GM12878 (cell line): ENCODE data around the gene FLYWCH2.

Experiments
- BCL11A ChIP-seq: IDR thresholded peaks from 2 replicates; pipeline ENCODE4 v1.6.1; 2011; ENCODE audit warnings: low read depth, low read length
- MTA3 ChIP-seq: IDR thresholded peaks from 2 replicates; pipeline ENCODE4 v1.6.1; 2012; ENCODE audit warnings: low read length, inconsistent platforms, borderline replicate concordance
- NR2C1 ChIP-seq: fragments of 450-650 bp; IDR thresholded peaks from 2 replicates; pipeline ENCODE4 v1.6.1; 2017; ENCODE audit warnings: antibody characterized with exemption, mild to moderate bottlenecking, moderate library complexity
- NRF1 ChIP-seq: conservative IDR thresholded peaks from 2 replicates; pipeline ENCODE4 v1.6.1; 2011; ENCODE audit warnings: mild to moderate bottlenecking, low read depth, low read length, improper control_type of control experiment
- POLR2A ChIP-seq: IDR thresholded peaks from 2 replicates; pipeline ENCODE4 v1.6.1; 2011; ENCODE audit warnings: low read depth, mild to moderate bottlenecking, low read length
- POLR2AphosphoS5 ChIP-seq: IDR thresholded peaks from 2 replicates; pipeline ENCODE4 v1.6.1; 2011; ENCODE audit warnings: mild to moderate bottlenecking, low read length, inconsistent platforms
- POU2F2 ChIP-seq: IDR thresholded peaks from 3 replicates; pipeline ENCODE4 v1.6.1; 2011; ENCODE audit warnings: low read depth, mild to moderate bottlenecking, low read length, borderline replicate concordance
- RCOR1 ChIP-seq: conservative IDR thresholded peaks from 2 replicates; pipeline ENCODE4 v1.6.1; 2012; ENCODE audit warnings: low read depth, low read length, improper control_type of control experiment
- TF ChIP-seq, protein P1 (sequence below): fragments of 450-650 bp; IDR thresholded peaks from 2 replicates; pipeline ENCODE4 v1.6.1; 2016; ENCODE audit warnings: mild to moderate bottlenecking, moderate library complexity, borderline replicate concordance
- TF ChIP-seq, protein P2 (sequence below), 3 experiments: IDR thresholded peaks in 2 of 3; conservative IDR thresholded peaks in 1 of 3; 2 replicates each; pipeline ENCODE4 v1.5.1; 2011; ENCODE audit warnings: low read depth in 3 of 3, low read length in 3 of 3, mild to moderate bottlenecking in 3 of 3, control low read depth in 2 of 3, moderate library complexity in 2 of 3, inconsistent platforms in 1 of 3, mixed read lengths in 1 of 3; ENCODE audit not compliant: control insufficient read depth in 2 of 3, insufficient read depth in 1 of 3; ENCODE audit errors: extremely low read depth in 1 of 3
- TF ChIP-seq, protein P3 (sequence below): fragments of 450-650 bp; IDR thresholded peaks from 2 replicates; pipeline ENCODE4 v1.6.1; 2017; ENCODE audit warnings: antibody characterized with exemption, mild to moderate bottlenecking, moderate library complexity

DNA sequence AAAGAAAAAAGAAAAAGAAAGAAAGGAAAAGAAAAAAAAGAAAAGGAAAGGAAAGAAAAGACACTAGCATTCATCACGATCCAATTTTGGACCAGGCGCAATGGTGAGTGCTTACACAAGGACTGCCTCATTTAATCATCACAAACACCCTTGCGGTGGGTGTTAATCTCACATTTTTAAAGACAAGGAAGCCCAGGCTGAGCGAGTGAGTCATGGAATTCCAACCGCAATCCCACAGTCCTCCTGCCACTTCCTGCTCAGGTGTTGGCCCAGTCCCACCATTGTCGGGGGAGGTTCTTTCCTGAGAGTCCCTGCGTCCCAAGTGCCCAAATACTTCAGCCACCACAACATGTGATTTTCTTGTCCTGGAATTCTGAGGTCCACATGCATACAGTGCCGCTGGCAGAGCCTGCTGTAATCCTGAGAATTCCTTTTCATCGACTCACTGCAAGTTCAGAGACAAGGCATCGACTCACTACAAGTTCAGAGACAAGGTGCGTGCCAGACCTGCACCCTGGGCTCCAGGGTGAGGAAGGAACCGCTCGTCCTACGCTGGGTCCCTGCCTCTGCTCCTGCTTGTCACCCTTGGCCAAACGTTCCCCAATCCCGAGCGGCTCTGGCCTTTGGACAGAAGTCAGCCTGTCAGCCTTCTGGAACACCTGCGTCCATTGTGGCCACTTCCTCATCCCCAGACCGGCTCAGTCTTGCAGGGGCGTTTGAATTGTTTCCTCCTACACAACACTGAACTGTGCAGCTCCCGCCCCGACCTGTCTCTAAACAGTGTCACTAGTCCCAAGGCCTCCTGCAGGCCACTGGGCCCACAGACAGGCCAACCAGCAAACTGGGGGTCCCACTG lies 47.1 kb upstream of the FLYWCH2 start:
- TF ChIP-seq RCOR1 (no peak), POU2F2 (no peak), POLR2A (no peak), POLR2AphosphoS5 (no peak), MTA3 (no peak), NRF1 (no peak), BCL11A (no peak), NR2C1 (no peak)
- TF ChIP-seq, protein P1, sequence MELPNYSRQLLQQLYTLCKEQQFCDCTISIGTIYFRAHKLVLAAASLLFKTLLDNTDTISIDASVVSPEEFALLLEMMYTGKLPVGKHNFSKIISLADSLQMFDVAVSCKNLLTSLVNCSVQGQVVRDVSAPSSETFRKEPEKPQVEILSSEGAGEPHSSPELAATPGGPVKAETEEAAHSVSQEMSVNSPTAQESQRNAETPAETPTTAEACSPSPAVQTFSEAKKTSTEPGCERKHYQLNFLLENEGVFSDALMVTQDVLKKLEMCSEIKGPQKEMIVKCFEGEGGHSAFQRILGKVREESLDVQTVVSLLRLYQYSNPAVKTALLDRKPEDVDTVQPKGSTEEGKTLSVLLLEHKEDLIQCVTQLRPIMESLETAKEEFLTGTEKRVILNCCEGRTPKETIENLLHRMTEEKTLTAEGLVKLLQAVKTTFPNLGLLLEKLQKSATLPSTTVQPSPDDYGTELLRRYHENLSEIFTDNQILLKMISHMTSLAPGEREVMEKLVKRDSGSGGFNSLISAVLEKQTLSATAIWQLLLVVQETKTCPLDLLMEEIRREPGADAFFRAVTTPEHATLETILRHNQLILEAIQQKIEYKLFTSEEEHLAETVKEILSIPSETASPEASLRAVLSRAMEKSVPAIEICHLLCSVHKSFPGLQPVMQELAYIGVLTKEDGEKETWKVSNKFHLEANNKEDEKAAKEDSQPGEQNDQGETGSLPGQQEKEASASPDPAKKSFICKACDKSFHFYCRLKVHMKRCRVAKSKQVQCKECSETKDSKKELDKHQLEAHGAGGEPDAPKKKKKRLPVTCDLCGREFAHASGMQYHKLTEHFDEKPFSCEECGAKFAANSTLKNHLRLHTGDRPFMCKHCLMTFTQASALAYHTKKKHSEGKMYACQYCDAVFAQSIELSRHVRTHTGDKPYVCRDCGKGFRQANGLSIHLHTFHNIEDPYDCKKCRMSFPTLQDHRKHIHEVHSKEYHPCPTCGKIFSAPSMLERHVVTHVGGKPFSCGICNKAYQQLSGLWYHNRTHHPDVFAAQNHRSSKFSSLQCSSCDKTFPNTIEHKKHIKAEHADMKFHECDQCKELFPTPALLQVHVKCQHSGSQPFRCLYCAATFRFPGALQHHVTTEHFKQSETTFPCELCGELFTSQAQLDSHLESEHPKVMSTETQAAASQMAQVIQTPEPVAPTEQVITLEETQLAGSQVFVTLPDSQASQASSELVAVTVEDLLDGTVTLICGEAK = no peak
- TF ChIP-seq, protein P2, sequence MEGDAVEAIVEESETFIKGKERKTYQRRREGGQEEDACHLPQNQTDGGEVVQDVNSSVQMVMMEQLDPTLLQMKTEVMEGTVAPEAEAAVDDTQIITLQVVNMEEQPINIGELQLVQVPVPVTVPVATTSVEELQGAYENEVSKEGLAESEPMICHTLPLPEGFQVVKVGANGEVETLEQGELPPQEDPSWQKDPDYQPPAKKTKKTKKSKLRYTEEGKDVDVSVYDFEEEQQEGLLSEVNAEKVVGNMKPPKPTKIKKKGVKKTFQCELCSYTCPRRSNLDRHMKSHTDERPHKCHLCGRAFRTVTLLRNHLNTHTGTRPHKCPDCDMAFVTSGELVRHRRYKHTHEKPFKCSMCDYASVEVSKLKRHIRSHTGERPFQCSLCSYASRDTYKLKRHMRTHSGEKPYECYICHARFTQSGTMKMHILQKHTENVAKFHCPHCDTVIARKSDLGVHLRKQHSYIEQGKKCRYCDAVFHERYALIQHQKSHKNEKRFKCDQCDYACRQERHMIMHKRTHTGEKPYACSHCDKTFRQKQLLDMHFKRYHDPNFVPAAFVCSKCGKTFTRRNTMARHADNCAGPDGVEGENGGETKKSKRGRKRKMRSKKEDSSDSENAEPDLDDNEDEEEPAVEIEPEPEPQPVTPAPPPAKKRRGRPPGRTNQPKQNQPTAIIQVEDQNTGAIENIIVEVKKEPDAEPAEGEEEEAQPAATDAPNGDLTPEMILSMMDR (IDR thresholded peaks at IDR 0.05 in 2 of 3, conservative IDR thresholded peaks at IDR 0.05 in 1 of 3; ENCODE audit: control insufficient read depth in 2 of 3, extremely low read depth in 1 of 3, insufficient read depth in 1 of 3, low read depth in 3 of 3, low read length in 3 of 3) = no peak
- TF ChIP-seq, protein P3, sequence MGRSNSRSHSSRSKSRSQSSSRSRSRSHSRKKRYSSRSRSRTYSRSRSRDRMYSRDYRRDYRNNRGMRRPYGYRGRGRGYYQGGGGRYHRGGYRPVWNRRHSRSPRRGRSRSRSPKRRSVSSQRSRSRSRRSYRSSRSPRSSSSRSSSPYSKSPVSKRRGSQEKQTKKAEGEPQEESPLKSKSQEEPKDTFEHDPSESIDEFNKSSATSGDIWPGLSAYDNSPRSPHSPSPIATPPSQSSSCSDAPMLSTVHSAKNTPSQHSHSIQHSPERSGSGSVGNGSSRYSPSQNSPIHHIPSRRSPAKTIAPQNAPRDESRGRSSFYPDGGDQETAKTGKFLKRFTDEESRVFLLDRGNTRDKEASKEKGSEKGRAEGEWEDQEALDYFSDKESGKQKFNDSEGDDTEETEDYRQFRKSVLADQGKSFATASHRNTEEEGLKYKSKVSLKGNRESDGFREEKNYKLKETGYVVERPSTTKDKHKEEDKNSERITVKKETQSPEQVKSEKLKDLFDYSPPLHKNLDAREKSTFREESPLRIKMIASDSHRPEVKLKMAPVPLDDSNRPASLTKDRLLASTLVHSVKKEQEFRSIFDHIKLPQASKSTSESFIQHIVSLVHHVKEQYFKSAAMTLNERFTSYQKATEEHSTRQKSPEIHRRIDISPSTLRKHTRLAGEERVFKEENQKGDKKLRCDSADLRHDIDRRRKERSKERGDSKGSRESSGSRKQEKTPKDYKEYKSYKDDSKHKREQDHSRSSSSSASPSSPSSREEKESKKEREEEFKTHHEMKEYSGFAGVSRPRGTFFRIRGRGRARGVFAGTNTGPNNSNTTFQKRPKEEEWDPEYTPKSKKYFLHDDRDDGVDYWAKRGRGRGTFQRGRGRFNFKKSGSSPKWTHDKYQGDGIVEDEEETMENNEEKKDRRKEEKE = no peak
